Stomach (tissue), 9 donors: ENCODE data around the gene SAAL1. TPM values are rescaled to one million over a fixed set of nuclear protein-coding genes. Genes with fewer than 3 reads are reported as not detected.
"Not testable (repeated sequence)": the region's sequence is repeated elsewhere in the genome, so short reads cannot be mapped to it uniquely, and the experiment has no call there.

ENCODE experiments used
- DNase-seq, 2 donors: peaks; one replicate each; pipeline versions ENCODE4 v3.0.0 to v3.0.0-alpha.2; 2013 to 2019
- H3K27ac ChIP-seq, 5 donors: fragments of 200-600 bp in 4 of 5; sonication (generic) in 4 of 5; one replicate each; pipeline ENCODE4 v1.5.1; 2013 to 2019; ENCODE audit warnings: mild to moderate bottlenecking in 1 of 5, moderate library complexity in 1 of 5
- H3K27me3 ChIP-seq, 3 donors: fragments of 200-600 bp; sonication (generic); one replicate each; pipeline ENCODE4 v1.5.1; 2017 to 2019; ENCODE audit warnings: mixed run types in 1 of 3
- H3K36me3 ChIP-seq, 4 donors: fragments of 200-600 bp; sonication (generic); 1 replicate in 3 of 4; 2 replicates in 1 of 4; pipeline ENCODE4 v1.5.1; 2016 to 2019
- H3K4me1 ChIP-seq, 4 donors: fragments of 200-600 bp; sonication (generic); one replicate each; pipeline ENCODE4 v1.5.1; 2016 to 2019
- H3K4me3 ChIP-seq, 4 donors: fragments of 200-600 bp; sonication (generic) in 3 of 4; one replicate each; pipeline ENCODE4 v1.5.1; 2016 to 2019; ENCODE audit warnings: mild to moderate bottlenecking in 1 of 4
- H3K9me3 ChIP-seq, 4 donors: fragments of 200-600 bp; sonication (generic); one replicate each; pipeline ENCODE4 v1.5.1; 2016 to 2019
- EP300 ChIP-seq: sonication (generic); formaldehyde crosslinking; IDR thresholded peaks from one replicate; pipeline ENCODE4 v1.6.1; 2017; ENCODE audit warnings: antibody characterized with exemption
- POLR2A ChIP-seq, 4 donors: fragments of 450-650 bp; IDR thresholded peaks; one replicate each; pipeline ENCODE4 v1.6.1; 2016; ENCODE audit warnings: antibody characterized with exemption in 4 of 4, control low read depth in 2 of 4, mild to moderate bottlenecking in 1 of 4, moderate library complexity in 1 of 4
- POLR2AphosphoS5 ChIP-seq, 3 donors: sonication (generic); formaldehyde crosslinking; IDR thresholded peaks; one replicate each; pipeline ENCODE4 v1.6.1; 2016; ENCODE audit warnings: antibody characterized with exemption in 3 of 3
- WGBS, 5 donors: extraction: QIAGEN DNeasy Blood & Tissue Kit in 3 of 5; methylation state at CpG; one replicate each; pipeline versions ENCODE4 v1.1.5 to v1.1.7; 2013 to 2018; 5-methylcytosine and 5-hydroxymethylcytosine counted together
- intact Hi-C: fragments of 100-400 bp; cut with DNase I; formaldehyde crosslinking; loops from one replicate; pipeline ENCODE4 v1.15.1; 2023; ENCODE audit warnings: low total_unique reads
- polyA plus RNA-seq, 3 donors: library from polyadenylated mRNA; stranded (reverse); fragments of 200-250 nt; gene quantifications; one replicate each; pipeline ENCODE4 v1.2.3, GENCODE V29; 2013
- total RNA-seq, 5 donors: library from RNA; depleted of rRNA; stranded (reverse); fragments of >200 nt; gene quantifications; one replicate each; pipeline versions ENCODE4 v1.1.0 to v1.2.3, GENCODE V29; 2014 to 2016
- TF ChIP-seq, protein P1 (sequence below), 7 experiments: fragments of 450-650 bp in 4 of 7; fragments of 200-600 bp in 3 of 7; sonication (generic) in 3 of 7; IDR thresholded peaks; one replicate each; pipeline ENCODE4 v1.5.1; 2016 to 2019; ENCODE audit warnings: antibody characterized with exemption in 7 of 7, control low read depth in 2 of 7, mild to moderate bottlenecking in 1 of 7
- donor health status: healthy with polysubstance abuse.
- donor health status: Bipolar disorder and iron deficiency.
- donor health status: healthy.

The SAAL1 gene
- total and polyA plus RNA-seq, 8 donors: 2.0 to 20.2 (median 10.8) TPM

DNA sequence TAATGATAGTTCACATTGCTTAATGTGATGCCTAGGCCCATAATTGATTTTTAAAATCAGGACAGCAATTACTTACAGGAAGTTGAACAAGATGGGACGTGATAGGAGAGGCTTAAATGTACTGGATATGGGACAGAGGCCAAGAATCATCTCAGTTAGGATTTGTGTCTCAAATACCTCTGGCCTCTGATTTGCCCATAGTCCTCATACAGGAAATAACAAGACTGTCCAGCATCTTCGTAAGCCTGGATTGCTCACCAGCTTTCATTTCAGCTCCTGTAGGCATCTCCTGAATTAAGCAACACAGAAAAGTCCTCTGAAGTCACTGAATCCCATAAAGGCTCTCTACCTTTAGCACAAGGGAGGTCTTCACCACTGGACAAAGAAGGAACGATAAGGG, 26.5 kb upstream of the SAAL1 start, which contains the start of gene MRGPRX3:
Gene MRGPRX3, plus strand, starts transcription at position 231 of the 400 bp plus-strand sequence. CDS start 4,632 bp downstream, outside the sequence.
- no peak for DNase-seq
- Histone ChIP-seq H3K36me3 (no peaks in the 10 kb centered on the region), H3K4me3 (no peak within 1 kb of the TSS), H3K9me3 (no peaks in the 10 kb centered on the region), H3K27me3 (peaks cover 0 to 16% (median 0%) of the 10 kb centered on the region in 3 donors), H3K4me1 (no peaks in the 10 kb centered on the region), H3K27ac (no peak within 1 kb of the TSS)
- WGBS, 5 donors: 62 to 70% (median 63%) methylated on average over 3 of the region's 3 CpGs
- intact Hi-C loops: no loop called here
- TF ChIP-seq EP300: no peak
- no peak for TF ChIP-seq POLR2A (IDR thresholded peaks at IDR 0.05)
- TF ChIP-seq, protein P1, sequence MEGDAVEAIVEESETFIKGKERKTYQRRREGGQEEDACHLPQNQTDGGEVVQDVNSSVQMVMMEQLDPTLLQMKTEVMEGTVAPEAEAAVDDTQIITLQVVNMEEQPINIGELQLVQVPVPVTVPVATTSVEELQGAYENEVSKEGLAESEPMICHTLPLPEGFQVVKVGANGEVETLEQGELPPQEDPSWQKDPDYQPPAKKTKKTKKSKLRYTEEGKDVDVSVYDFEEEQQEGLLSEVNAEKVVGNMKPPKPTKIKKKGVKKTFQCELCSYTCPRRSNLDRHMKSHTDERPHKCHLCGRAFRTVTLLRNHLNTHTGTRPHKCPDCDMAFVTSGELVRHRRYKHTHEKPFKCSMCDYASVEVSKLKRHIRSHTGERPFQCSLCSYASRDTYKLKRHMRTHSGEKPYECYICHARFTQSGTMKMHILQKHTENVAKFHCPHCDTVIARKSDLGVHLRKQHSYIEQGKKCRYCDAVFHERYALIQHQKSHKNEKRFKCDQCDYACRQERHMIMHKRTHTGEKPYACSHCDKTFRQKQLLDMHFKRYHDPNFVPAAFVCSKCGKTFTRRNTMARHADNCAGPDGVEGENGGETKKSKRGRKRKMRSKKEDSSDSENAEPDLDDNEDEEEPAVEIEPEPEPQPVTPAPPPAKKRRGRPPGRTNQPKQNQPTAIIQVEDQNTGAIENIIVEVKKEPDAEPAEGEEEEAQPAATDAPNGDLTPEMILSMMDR (IDR thresholded peaks at IDR 0.05): no peak
- no peak for TF ChIP-seq POLR2AphosphoS5 (IDR thresholded peaks at IDR 0.05)

DNA sequence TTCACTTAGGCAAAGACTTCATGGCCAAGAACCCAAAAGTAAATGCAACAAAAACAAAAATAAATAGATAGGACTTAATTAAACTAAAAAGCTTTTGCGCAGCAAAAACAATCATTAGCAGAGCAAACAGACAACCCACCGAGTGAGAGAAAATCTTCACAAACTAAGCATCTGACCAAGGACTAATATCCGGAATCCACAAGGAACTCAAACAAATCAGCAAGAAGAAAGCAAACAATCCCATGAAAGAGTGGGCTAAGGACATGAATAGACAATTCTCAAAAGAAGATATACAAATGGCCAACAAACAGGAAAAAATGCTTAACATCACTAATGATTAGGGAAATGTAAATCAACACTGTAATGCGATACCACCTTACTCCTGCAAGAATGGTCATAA, 25.2 kb upstream of the SAAL1 start:
- DNase-seq, H3K4me1 ChIP-seq, H3K27ac ChIP-seq, H3K9me3 ChIP-seq, H3K36me3 ChIP-seq, intact Hi-C loops, H3K4me3 ChIP-seq: not testable (repeated sequence)
- 64 to 76% (median 73%) methylated on average over 4 of the region's 4 CpGs for WGBS, 5 donors
- H3K27me3 ChIP-seq: peaks cover 0 to 16% (median 0%) of the 10 kb centered on the region in 3 donors

DNA sequence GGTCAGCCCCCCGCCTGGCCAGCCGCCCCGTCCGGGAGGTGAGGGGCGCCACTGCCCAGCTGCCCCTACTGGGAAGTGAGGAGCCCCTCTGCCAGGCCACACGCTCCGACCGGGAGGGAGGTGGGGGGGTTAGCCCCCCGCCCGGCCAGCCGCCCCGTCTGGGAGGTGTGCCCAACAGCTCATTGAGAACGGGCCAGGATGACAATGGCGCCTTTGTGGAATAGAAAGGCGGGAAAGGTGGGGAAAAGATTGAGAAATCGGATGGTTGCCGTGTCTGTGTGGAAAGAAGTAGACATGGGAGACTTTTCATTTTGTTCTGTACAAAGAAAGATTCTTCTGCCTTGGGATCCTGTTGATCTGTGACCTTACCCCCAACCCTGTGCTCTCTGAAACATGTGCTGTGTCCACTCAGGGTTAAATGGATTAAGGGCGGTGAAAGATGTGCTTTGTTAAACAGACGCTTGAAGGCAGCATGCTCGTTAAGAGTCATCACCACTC, 15.5 kb upstream of the SAAL1 start:
- H3K27ac ChIP-seq, H3K4me3 ChIP-seq, DNase-seq, H3K9me3 ChIP-seq, H3K36me3 ChIP-seq, H3K4me1 ChIP-seq, intact Hi-C loops, H3K27me3 ChIP-seq: not testable (repeated sequence)
- 69 to 88% (median 81%) methylated on average over 15 to 20 of the region's 20 CpGs for WGBS, 5 donors

DNA sequence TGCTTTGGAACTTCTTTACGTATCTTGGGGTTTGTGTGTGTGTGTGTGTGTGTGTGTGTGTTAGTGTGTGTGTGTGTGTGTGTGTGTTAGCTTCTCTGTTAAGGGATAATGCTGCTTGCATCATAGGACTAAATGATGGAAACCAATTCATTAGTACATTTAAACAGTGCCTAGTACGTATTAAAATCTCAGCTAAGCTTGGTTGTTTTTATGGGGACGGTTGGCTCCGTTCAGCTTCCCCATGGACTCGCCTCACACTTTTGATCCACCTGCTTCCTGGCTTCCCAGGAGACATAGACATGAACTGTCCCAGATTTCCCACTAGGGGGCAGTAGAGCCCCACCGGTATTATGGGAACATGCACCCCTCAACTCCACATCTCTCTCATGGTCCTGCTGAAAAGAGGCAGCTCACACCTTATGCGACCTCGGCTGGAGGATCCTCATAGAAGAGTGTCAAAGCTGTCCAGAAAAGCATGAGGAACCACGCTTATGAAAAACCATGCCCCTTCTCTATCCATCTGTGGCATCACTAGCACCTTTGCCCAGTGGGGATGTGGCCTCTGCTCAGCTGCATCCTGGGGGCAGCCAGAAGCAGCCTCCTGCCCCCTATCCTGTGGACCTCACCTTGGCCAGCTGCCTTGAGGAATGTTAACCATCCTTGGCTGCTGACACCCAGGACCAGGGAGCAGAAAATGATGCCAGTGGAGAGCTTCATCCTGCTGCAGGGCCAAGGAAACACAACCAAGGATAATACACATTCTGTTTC, 9.7 kb upstream of the SAAL1 start:
- Histone ChIP-seq H3K4me3 (no peak overlapping the region), H3K9me3 (no peaks in the 10 kb centered on the region), H3K27ac (no peak overlapping the region), H3K4me1 (no peaks in the 10 kb centered on the region), H3K36me3 (no peaks in the 10 kb centered on the region), H3K27me3 (peaks cover 0 to 33% (median 0%) of the 10 kb centered on the region in 3 donors)
- 0 to 5% (median 2%) methylated on average over 8 to 9 of the region's 9 CpGs for WGBS, 5 donors
- TF ChIP-seq POLR2AphosphoS5 (IDR thresholded peaks at IDR 0.05) (no peak), POLR2A (IDR thresholded peaks at IDR 0.05) (no peak)
- TF ChIP-seq, protein P1 (IDR thresholded peaks at IDR 0.05): peak in 5 of 7 experiments; percentile 68 to 84 (median 82)
- intact Hi-C loops: loop anchor here (10.0 kb wide), 1 partner anchor 619 kb away; no protein-coding TSS in a partner anchor
- DNase-seq: peak; percentile 70 to 86

DNA sequence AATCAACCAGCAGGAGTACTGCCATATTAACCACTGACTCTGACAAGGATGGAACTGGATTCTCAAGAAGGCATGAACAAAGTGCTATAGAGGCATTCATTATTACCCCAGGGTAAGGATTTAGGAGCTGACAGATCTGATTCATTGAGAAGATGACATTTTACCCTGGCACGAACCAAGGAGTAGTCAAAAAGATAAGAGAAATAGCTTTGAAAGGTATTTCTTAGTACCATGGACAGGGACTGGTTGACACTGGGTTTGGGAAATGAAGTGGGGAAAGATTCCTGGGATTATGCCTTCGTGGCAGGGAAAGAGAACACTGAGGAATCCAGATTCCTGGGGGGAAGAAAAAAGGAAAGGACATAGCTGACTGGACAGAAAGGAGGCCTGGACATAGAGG, 5.1 kb upstream of the SAAL1 start:
- H3K27ac ChIP-seq: no peak overlapping the region
- H3K9me3 ChIP-seq: no peaks in the 10 kb centered on the region
- DNase-seq: no peak
- H3K4me3 ChIP-seq: no peak overlapping the region
- H3K4me1 ChIP-seq: peaks cover 0 to 5% (median 3%) of the 10 kb centered on the region in 4 donors
- intact Hi-C loops: loop anchor here (10.0 kb wide), 1 partner anchor 624 kb away; no protein-coding TSS in a partner anchor
- WGBS, 5 donors: 14 to 36% (median 20%) methylated on average over 2 of the region's 2 CpGs
- TF ChIP-seq POLR2A (IDR thresholded peaks at IDR 0.05) (no peak), POLR2AphosphoS5 (IDR thresholded peaks at IDR 0.05) (no peak), EP300 (no peak)
- TF ChIP-seq, protein P1 (IDR thresholded peaks at IDR 0.05): no peak
- H3K36me3 ChIP-seq: no peaks in the 10 kb centered on the region
- peaks cover 0 to 39% (median 0%) of the 10 kb centered on the region in 3 donors for H3K27me3 ChIP-seq
